ENCODE data around the gene TMEM88. TPM values are rescaled to one million over a fixed set of nuclear protein-coding genes. Genes with fewer than 3 reads are reported as not detected.
"Not testable (repeated sequence)": the region's sequence is repeated elsewhere in the genome, so short reads cannot be mapped to it uniquely, and the experiment has no call there.

The TMEM88 gene
- total and polyA plus RNA-seq, 4 donors = 6.3 to 19.6 (median 11.3) TPM

DNA sequence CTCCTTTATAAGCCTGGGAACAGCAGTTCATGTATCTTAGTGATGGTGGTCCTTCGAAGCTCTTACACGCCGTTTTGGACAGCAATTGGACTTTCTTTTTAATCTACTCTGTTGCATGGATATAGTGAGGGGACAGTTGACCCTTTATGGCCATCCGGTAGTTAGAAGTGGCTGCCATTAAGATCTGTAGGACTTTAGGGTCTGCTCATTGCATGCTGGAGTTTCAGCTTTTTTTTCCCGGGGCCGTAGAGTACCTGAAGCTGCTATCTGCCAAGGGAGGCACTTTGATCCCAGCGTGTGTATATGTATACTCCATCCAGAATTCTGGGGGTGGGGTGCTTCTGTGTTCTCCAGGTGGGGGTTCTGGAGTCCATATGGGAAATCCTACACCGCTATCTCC lies 4.2 kb downstream of the TMEM88 start:
- ATAC-seq (ENCODE audit: insufficient read depth, low FRiP score) = no peak
- H3K36me3 ChIP-seq (ENCODE audit: control insufficient read depth in 4 of 4, insufficient read depth in 4 of 4, low read length in 4 of 4) = peaks cover 0 to 16% (median 3%) of the 10 kb centered on the region in 4 donors
- H3K4me1 ChIP-seq (ENCODE audit: control insufficient read depth in 5 of 5, insufficient read depth in 5 of 5, low read length in 5 of 5) = peaks cover 5 to 38% (median 7%) of the 10 kb centered on the region in 5 donors
- H3K27ac ChIP-seq (ENCODE audit: low read depth in 1 of 2, low read length in 1 of 2) = peak overlapping the region in 1 of 2 donors; percentile 90
- TF ChIP-seq, protein P1, sequence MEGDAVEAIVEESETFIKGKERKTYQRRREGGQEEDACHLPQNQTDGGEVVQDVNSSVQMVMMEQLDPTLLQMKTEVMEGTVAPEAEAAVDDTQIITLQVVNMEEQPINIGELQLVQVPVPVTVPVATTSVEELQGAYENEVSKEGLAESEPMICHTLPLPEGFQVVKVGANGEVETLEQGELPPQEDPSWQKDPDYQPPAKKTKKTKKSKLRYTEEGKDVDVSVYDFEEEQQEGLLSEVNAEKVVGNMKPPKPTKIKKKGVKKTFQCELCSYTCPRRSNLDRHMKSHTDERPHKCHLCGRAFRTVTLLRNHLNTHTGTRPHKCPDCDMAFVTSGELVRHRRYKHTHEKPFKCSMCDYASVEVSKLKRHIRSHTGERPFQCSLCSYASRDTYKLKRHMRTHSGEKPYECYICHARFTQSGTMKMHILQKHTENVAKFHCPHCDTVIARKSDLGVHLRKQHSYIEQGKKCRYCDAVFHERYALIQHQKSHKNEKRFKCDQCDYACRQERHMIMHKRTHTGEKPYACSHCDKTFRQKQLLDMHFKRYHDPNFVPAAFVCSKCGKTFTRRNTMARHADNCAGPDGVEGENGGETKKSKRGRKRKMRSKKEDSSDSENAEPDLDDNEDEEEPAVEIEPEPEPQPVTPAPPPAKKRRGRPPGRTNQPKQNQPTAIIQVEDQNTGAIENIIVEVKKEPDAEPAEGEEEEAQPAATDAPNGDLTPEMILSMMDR (IDR thresholded peaks at IDR 0.05; ENCODE audit: control extremely low read depth, extremely low read depth) = no peak
- no peaks in the 10 kb centered on the region for H3K9me3 ChIP-seq (ENCODE audit: control insufficient read depth in 4 of 4, insufficient read depth in 3 of 4, low read length in 3 of 4)
- H3K4me3 ChIP-seq = no peak overlapping the region
- peak overlapping the region in 1 of 2 donors; percentile 71 for H3K9ac ChIP-seq (ENCODE audit: insufficient read depth in 1 of 2, low read length in 2 of 2)
- no peak for DNase-seq
- no peaks in the 10 kb centered on the region for H3K27me3 ChIP-seq (ENCODE audit: control insufficient read depth in 3 of 3, insufficient read depth in 3 of 3, low read length in 2 of 3)
- 89 to 90% methylated on average over 8 of the region's 8 CpGs for WGBS, 2 donors

DNA sequence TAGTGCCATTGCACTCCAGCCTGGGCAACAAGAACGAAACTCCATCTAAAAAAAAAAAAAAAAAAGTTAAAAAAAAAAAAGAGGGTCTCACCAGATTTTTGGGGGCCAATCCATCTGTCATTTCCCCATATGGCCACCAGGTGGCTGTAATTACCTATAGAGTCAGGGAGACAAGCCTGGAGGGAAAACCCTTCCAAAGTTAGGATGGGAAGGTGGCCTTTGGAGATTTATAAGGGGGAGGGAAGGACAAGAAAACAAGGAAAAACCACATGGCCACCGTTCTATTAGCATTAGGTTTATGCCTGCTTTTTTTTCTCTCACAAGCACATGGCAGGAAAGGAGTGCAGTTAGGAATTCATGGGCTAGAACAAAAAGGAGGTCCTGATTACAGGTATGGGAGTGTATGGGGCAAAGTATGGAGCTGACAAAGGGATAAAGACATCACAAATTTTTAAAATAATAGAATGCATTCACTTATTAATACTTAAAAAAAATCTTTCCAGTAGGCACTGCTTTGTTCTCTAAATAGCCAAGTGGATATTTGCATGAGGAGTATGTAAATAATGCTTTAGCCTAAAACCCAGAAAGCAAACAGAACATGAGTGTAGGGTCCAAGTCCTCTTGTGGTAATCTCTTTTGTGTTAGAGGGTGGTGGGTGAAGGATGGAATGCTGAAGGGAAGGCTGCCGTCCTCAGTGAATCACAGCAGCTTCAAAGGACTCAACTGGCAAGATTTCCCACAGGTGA lies 8.0 kb downstream of the TMEM88 start:
- WGBS, 2 donors = 29 to 39% methylated on average over 3 of the region's 3 CpGs
- no peak overlapping the region for H3K4me3 ChIP-seq
- ATAC-seq (ENCODE audit: insufficient read depth, low FRiP score) (no peak), DNase-seq (peak; percentile 65 to 81 (median 75))
- H3K36me3 ChIP-seq (ENCODE audit: control insufficient read depth in 4 of 4, insufficient read depth in 4 of 4, low read length in 4 of 4) = peaks cover 0 to 26% (median 6%) of the 10 kb centered on the region in 4 donors
- H3K27ac ChIP-seq (ENCODE audit: low read depth in 1 of 2, low read length in 1 of 2) = no peak overlapping the region
- no peak overlapping the region for H3K9ac ChIP-seq (ENCODE audit: insufficient read depth in 1 of 2, low read length in 2 of 2)
- H3K9me3 ChIP-seq (ENCODE audit: control insufficient read depth in 4 of 4, insufficient read depth in 3 of 4, low read length in 3 of 4) = no peaks in the 10 kb centered on the region
- H3K27me3 ChIP-seq (ENCODE audit: control insufficient read depth in 3 of 3, insufficient read depth in 3 of 3, low read length in 2 of 3) = no peaks in the 10 kb centered on the region
- H3K4me1 ChIP-seq (ENCODE audit: control insufficient read depth in 5 of 5, insufficient read depth in 5 of 5, low read length in 5 of 5) = peaks cover 0 to 18% (median 7%) of the 10 kb centered on the region in 5 donors
- TF ChIP-seq, protein P1 (IDR thresholded peaks at IDR 0.05; ENCODE audit: control extremely low read depth, extremely low read depth) = peak; percentile 75

DNA sequence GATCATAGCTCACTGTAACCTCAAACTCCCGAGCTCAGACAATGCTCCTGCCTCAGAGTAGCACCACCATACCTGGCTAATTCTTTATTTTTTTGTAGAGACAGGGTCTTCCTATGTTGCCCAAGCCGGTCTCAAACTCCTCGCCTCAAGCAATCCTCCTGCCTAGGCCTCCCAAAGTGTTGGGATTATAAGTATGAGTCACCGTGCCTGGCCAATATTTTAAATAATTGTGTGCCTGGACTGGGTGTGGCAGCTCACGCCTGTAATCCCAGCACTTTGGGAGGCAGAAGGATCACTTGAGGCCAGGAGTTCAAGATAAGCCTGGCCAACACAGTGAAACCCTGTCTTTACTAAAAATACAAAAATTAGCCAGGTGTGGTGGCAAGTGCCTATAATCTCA lies 9.5 kb downstream of the TMEM88 start:
- not testable (repeated sequence) for H3K9ac ChIP-seq (ENCODE audit: insufficient read depth in 1 of 2, low read length in 2 of 2); DNase-seq; H3K4me1 ChIP-seq (ENCODE audit: control insufficient read depth in 5 of 5, insufficient read depth in 5 of 5, low read length in 5 of 5); H3K27ac ChIP-seq (ENCODE audit: low read depth in 1 of 2, low read length in 1 of 2); H3K9me3 ChIP-seq (ENCODE audit: control insufficient read depth in 4 of 4, insufficient read depth in 3 of 4, low read length in 3 of 4); H3K27me3 ChIP-seq (ENCODE audit: control insufficient read depth in 3 of 3, insufficient read depth in 3 of 3, low read length in 2 of 3); H3K4me3 ChIP-seq; ATAC-seq (ENCODE audit: insufficient read depth, low FRiP score)
- peaks cover 0 to 31% (median 6%) of the 10 kb centered on the region in 4 donors for H3K36me3 ChIP-seq (ENCODE audit: control insufficient read depth in 4 of 4, insufficient read depth in 4 of 4, low read length in 4 of 4)
- WGBS, 2 donors = 74 to 81% methylated on average over 5 of the region's 5 CpGs

DNA sequence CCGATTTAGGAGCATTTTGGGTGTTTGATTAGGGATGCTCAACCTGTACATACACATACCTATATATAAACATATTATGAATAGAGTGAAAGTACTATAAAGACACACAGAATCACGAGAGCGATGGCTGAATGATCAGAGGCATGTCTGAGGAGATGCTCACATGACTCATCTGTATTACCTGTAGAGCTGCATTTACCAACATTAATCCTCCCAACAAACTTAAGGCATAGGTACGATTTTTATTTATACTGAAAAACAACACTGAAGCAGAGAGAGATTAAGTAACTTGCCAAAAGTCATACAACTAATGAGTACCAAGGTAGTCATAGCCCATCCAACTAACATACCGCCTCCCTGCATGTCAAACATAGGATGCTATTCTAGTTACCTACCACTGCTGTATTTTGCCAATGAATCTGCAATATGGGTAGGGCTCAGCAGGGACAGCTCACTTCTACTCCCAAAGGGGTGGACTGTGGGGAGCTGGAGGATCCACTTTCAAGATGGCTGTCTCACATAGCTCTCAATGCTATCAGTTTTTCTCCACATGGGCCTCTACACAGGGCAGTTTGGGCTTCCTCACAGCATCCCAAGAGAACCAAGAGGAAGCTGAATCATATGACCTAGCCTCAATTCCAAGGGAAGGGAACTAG lies 10.3 kb downstream of the TMEM88 start:
- Histone ChIP-seq H3K27ac (ENCODE audit: low read depth in 1 of 2, low read length in 1 of 2) (no peak overlapping the region), H3K36me3 (ENCODE audit: control insufficient read depth in 4 of 4, insufficient read depth in 4 of 4, low read length in 4 of 4) (peaks cover 0 to 30% (median 6%) of the 10 kb centered on the region in 4 donors), H3K4me3 (no peak overlapping the region), H3K9ac (ENCODE audit: insufficient read depth in 1 of 2, low read length in 2 of 2) (no peak overlapping the region), H3K9me3 (ENCODE audit: control insufficient read depth in 4 of 4, insufficient read depth in 3 of 4, low read length in 3 of 4) (no peaks in the 10 kb centered on the region), H3K27me3 (ENCODE audit: control insufficient read depth in 3 of 3, insufficient read depth in 3 of 3, low read length in 2 of 3) (no peaks in the 10 kb centered on the region), H3K4me1 (ENCODE audit: control insufficient read depth in 5 of 5, insufficient read depth in 5 of 5, low read length in 5 of 5) (peaks cover 0 to 4% (median 3%) of the 10 kb centered on the region in 5 donors)
- no peak for DNase-seq
- no peak for ATAC-seq (ENCODE audit: insufficient read depth, low FRiP score)
- 93 to 94% methylated on average over 5 of the region's 5 CpGs for WGBS, 2 donors
- TF ChIP-seq, protein P1 (IDR thresholded peaks at IDR 0.05; ENCODE audit: control extremely low read depth, extremely low read depth) = no peak
